BE2C (cell line): Measurements from ENCODE around the gene TOLLIP.
"Not testable (repeated sequence)": the region's sequence is repeated elsewhere in the genome, so short reads cannot be mapped to it uniquely, and the experiment has no call there.

ENCODE experiments used
- DNase-seq: peaks from one replicate; pipeline ENCODE4 v3.0.0-alpha.2; 2020
- H3K27me3 ChIP-seq: fragments of 250-450 bp; sonication (Bioruptor Pico); 2 replicates; pipeline ENCODE4 v1.5.1; 2020; ENCODE audit warnings: mild to moderate bottlenecking
- H3K36me3 ChIP-seq: fragments of 250-450 bp; sonication (Bioruptor Pico); 2 replicates; pipeline ENCODE4 v1.5.1; 2020; ENCODE audit warnings: mild to moderate bottlenecking
- H3K4me1 ChIP-seq: fragments of 250-450 bp; sonication (Bioruptor Pico); 2 replicates; pipeline ENCODE4 v1.5.1; 2020
- H3K4me3 ChIP-seq: 2 replicates; pipeline ENCODE4 v1.5.1; 2011; ENCODE audit warnings: low read depth, low read length
- H3K9me3 ChIP-seq: fragments of 250-450 bp; sonication (Bioruptor Pico); 2 replicates; pipeline ENCODE4 v1.5.1; 2020
- CTCF ChIP-seq: IDR thresholded peaks from 2 replicates; pipeline ENCODE4 v1.5.1; 2012; ENCODE audit warnings: mild to moderate bottlenecking, low read depth, low read length

The TOLLIP gene

GRCh38 chr11:1271927-1272326, 37.5 kb downstream of the TOLLIP start:
- TF ChIP-seq CTCF, result no peak
- Histone ChIP-seq H3K27me3 (no peaks in the 10 kb centered on the region), H3K9me3 (no peaks in the 10 kb centered on the region)

GRCh38 chr11:1271406-1271805, 38.0 kb downstream of the TOLLIP start:
- TF ChIP-seq CTCF, result no peak
- Histone ChIP-seq H3K36me3 (no peaks in the 10 kb centered on the region), H3K4me3 (no peak overlapping the region), H3K4me1 (no peaks in the 10 kb centered on the region), H3K27me3 (no peaks in the 10 kb centered on the region), H3K9me3 (no peaks in the 10 kb centered on the region)
- DNase-seq, result no peak

More at GRCh38 chr11:1271927-1272326, 37.5 kb downstream of the TOLLIP start:
- H3K4me3 ChIP-seq, result no peak overlapping the region
- H3K36me3 ChIP-seq, result no peaks in the 10 kb centered on the region
- H3K4me1 ChIP-seq, result no peaks in the 10 kb centered on the region
- DNase-seq, result no peak

GRCh38 chr11:1271002-1271401, 38.4 kb downstream of the TOLLIP start:
- Histone ChIP-seq H3K27me3 (no peaks in the 10 kb centered on the region), H3K4me1 (no peaks in the 10 kb centered on the region)
- DNase-seq, result no peak

GRCh38 chr11:1270476-1270875, 39.0 kb downstream of the TOLLIP start:
- Histone ChIP-seq H3K27me3 (no peaks in the 10 kb centered on the region), H3K9me3 (no peaks in the 10 kb centered on the region), H3K4me1 (no peaks in the 10 kb centered on the region), H3K36me3 (no peaks in the 10 kb centered on the region), H3K4me3 (no peak overlapping the region)
- DNase-seq, result no peak
- TF ChIP-seq CTCF, result no peak

More at GRCh38 chr11:1271002-1271401, 38.4 kb downstream of the TOLLIP start:
- H3K9me3 ChIP-seq, result no peaks in the 10 kb centered on the region
- no peak overlapping the region for H3K4me3 ChIP-seq
- H3K36me3 ChIP-seq, result no peaks in the 10 kb centered on the region
- no peak for TF ChIP-seq CTCF

GRCh38 chr11:1269957-1270356, 39.5 kb downstream of the TOLLIP start:
- Histone ChIP-seq H3K4me3 (no peak overlapping the region), H3K27me3 (no peaks in the 10 kb centered on the region), H3K4me1 (no peaks in the 10 kb centered on the region), H3K36me3 (no peaks in the 10 kb centered on the region), H3K9me3 (no peaks in the 10 kb centered on the region)
- no peak for DNase-seq
- TF ChIP-seq CTCF, result no peak

- no peaks in the 10 kb centered on the region for H3K9me3 ChIP-seq
- DNase-seq, result no peak
- no peaks in the 10 kb centered on the region for H3K36me3 ChIP-seq
- H3K4me3 ChIP-seq, result no peak overlapping the region
- H3K4me1 ChIP-seq, result no peaks in the 10 kb centered on the region
- no peaks in the 10 kb centered on the region for H3K27me3 ChIP-seq
- no peak for TF ChIP-seq CTCF
Observed at GRCh38 chr11:1267441-1268100, 41.9 kb downstream of the TOLLIP start.

GRCh38 chr11:1266976-1267375, 42.5 kb downstream of the TOLLIP start:
- not testable (repeated sequence) for H3K36me3 ChIP-seq, H3K4me1 ChIP-seq, H3K9me3 ChIP-seq, H3K4me3 ChIP-seq, DNase-seq, H3K27me3 ChIP-seq

- not testable (repeated sequence) for H3K36me3 ChIP-seq, H3K9me3 ChIP-seq, DNase-seq, H3K4me1 ChIP-seq, H3K27me3 ChIP-seq, H3K4me3 ChIP-seq
Observed at GRCh38 chr11:1265480-1265879, 44.0 kb downstream of the TOLLIP start.
